22Rv1 (cell line): ENCODE data around the gene TYW1.

Experiments used
- ZFX ChIP-seq: fragments of 450-650 bp; IDR thresholded peaks from 2 replicates; pipeline ENCODE4 v1.6.1; 2017; ENCODE audit warnings: antibody characterized with exemption, borderline replicate concordance
- TF ChIP-seq, protein P1 (sequence below): fragments of 450-650 bp; IDR thresholded peaks from 2 replicates; pipeline ENCODE4 v1.5.1; 2017; ENCODE audit warnings: mild to moderate bottlenecking

DNA sequence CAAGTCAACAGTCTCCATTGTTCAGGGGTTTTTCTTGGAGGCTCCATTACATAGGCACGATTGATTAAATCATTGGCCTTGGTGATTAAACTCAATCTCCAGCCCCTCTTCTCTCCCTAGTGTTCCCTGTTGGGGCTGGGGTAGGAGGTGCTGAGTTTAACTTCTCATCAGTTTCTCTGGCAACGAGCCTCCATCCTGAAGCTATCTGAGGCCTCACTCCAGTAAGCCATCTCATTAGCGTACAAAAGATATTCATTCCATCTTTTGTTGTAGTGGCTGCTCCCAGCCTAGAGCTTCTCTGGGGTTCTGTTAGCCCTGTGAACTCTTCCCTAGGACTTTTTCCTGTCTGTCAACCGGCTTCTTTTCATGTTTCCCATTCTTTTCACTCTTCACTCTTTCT, 11.6 kb downstream of the TYW1 start:
- TF ChIP-seq, protein P1, sequence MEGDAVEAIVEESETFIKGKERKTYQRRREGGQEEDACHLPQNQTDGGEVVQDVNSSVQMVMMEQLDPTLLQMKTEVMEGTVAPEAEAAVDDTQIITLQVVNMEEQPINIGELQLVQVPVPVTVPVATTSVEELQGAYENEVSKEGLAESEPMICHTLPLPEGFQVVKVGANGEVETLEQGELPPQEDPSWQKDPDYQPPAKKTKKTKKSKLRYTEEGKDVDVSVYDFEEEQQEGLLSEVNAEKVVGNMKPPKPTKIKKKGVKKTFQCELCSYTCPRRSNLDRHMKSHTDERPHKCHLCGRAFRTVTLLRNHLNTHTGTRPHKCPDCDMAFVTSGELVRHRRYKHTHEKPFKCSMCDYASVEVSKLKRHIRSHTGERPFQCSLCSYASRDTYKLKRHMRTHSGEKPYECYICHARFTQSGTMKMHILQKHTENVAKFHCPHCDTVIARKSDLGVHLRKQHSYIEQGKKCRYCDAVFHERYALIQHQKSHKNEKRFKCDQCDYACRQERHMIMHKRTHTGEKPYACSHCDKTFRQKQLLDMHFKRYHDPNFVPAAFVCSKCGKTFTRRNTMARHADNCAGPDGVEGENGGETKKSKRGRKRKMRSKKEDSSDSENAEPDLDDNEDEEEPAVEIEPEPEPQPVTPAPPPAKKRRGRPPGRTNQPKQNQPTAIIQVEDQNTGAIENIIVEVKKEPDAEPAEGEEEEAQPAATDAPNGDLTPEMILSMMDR, result no peak
- TF ChIP-seq ZFX, result no peak
